Endothelial cell (in vitro differentiated cells): ENCODE measurements around the gene RAP1GAP. TPM values are rescaled to one million over a fixed set of nuclear protein-coding genes. Genes with fewer than 3 reads are reported as not detected.

Experiments used
- DNase-seq: peaks from one replicate; pipeline ENCODE4 v3.0.0; 2021; ENCODE audit warnings: low spot score
- H3K27ac Mint-ChIP-seq: one replicate; pipeline ENCODE4 v1.8.0; 2021; ENCODE audit warnings: mixed read lengths, inconsistent platforms; ENCODE audit not compliant: unreplicated experiment
- H3K27me3 Mint-ChIP-seq: one replicate; pipeline ENCODE4 v1.8.0; 2021; ENCODE audit warnings: mild to moderate bottlenecking, moderate library complexity, mixed read lengths, inconsistent platforms; ENCODE audit not compliant: unreplicated experiment
- H3K36me3 Mint-ChIP-seq: one replicate; pipeline ENCODE4 v1.8.0; 2021; ENCODE audit warnings: mild to moderate bottlenecking, low read depth, mixed read lengths, inconsistent platforms; ENCODE audit not compliant: unreplicated experiment
- H3K4me1 Mint-ChIP-seq: one replicate; pipeline ENCODE4 v1.8.0; 2021; ENCODE audit warnings: mild to moderate bottlenecking, mixed read lengths, inconsistent platforms; ENCODE audit not compliant: unreplicated experiment
- H3K4me3 Mint-ChIP-seq: one replicate; pipeline ENCODE4 v1.8.0; 2021; ENCODE audit warnings: mild to moderate bottlenecking, mixed read lengths, inconsistent platforms; ENCODE audit not compliant: unreplicated experiment
- H3K9me3 Mint-ChIP-seq: one replicate; pipeline ENCODE4 v1.8.0; 2021; ENCODE audit warnings: mixed read lengths, inconsistent platforms; ENCODE audit not compliant: unreplicated experiment
- total RNA-seq: library from RNA; stranded (reverse); fragmentation: NEBNext Ultra II Directional; extraction: Animal tissue kit (Norgen Biotek cat#: 25700); gene quantifications from one replicate; pipeline ENCODE4 v1.2.1, GENCODE V29; 2021; ENCODE audit not compliant: unreplicated experiment
- TF ChIP-seq, protein P1 (sequence below): fragments of 200-600 bp; sonication (generic); IDR thresholded peaks from one replicate; pipeline ENCODE4 v1.5.0; 2021; ENCODE audit warnings: antibody characterized with exemption; ENCODE audit not compliant: unreplicated experiment

The RAP1GAP gene
- total RNA-seq, 1 donor from 2014 or later, result 0.56 TPM

DNA sequence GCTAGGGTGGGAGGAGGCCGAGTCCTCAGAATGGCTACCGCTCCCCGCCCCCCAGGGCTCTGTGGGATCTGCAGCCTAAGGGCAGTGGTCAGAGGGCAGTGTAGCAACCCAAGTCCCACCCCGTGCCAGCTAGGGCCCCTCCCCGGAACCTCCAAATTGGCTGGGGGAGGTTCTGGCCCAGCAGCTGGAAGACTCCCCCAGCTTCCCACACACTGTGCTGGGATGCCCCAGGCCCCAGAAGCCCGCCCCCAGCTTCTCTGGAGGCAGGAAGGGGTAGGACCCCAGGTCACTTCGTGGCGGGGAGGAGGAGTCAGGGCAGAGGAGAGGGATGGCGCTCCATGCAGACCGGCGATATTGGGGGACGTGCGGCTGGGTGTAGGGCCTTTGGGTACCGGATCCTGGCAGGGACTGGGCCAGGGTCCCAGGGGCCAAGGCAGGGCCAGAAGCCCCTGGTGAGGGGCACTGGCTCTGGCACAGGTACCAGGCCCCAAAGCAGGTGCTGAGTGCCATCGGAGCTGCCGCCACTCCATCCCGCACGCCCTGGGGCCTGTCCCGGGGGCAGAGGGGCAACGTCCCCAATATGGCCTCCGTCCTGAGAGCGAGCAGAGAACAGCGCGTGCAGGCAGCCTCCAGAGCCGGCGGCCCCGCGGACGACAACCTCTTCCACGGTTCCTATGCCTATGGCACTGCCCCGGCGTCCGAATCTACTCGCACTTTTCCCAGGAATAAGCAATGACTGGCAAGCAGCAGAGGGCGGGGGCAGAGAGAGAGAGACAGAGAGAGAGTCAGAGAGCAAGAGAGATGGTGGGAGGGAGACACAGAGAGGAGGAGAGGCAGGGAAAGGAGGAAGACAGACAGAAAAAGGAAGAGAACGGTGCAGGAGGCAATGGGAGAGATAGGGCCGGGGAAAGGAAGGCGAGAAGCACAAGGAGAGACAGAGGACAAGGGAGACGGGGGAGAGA, 65.7 kb downstream of the RAP1GAP start:
- Mint-ChIP-seq H3K27ac (no peak overlapping the region), H3K4me1 (peaks cover 12% of the 10 kb centered on the region), H3K9me3 (no peaks in the 10 kb centered on the region), H3K4me3 (no peak overlapping the region), H3K36me3 (no peaks in the 10 kb centered on the region), H3K27me3 (peaks cover 20% of the 10 kb centered on the region)
- no peak for DNase-seq
- TF ChIP-seq, protein P1, sequence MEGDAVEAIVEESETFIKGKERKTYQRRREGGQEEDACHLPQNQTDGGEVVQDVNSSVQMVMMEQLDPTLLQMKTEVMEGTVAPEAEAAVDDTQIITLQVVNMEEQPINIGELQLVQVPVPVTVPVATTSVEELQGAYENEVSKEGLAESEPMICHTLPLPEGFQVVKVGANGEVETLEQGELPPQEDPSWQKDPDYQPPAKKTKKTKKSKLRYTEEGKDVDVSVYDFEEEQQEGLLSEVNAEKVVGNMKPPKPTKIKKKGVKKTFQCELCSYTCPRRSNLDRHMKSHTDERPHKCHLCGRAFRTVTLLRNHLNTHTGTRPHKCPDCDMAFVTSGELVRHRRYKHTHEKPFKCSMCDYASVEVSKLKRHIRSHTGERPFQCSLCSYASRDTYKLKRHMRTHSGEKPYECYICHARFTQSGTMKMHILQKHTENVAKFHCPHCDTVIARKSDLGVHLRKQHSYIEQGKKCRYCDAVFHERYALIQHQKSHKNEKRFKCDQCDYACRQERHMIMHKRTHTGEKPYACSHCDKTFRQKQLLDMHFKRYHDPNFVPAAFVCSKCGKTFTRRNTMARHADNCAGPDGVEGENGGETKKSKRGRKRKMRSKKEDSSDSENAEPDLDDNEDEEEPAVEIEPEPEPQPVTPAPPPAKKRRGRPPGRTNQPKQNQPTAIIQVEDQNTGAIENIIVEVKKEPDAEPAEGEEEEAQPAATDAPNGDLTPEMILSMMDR, result no peak

DNA sequence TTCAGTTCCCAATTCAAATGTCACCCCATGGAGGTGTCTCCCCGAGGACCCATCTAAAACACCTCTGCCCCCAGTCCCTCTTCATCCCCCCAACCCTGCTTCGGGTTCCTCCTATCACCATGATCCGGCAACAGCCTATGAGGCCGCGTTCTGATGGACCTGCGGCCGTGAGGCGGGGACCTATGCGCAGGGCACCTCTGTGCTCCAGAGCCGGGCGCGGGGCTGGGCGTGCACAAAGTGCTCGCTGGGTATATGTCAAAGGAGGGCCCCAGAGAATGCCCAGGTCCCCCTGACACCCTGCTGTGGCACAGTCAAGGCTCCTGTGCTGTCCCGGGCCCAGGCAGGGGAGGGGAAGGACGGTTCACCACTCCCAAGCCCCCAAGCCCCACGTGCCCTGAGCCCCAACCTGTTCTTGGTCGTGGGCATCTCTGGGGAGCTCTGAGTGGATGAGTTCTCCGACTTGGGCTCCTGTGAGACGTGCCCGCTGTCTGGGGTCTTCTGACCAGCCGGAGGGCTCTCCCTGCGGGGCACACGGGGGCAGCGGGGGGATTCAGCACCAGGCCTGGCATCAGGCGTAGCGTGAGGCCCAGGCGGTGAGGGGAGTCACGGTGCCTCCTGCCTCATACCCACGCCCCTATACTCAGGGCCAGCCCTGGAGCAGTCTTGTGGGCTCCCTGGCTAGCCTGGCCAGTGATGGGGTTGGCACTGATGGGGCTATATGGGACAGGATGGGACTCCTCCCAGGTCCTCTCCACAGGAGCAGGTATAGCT, 67.7 kb downstream of the RAP1GAP start:
- Mint-ChIP-seq H3K4me3 (no peak overlapping the region), H3K9me3 (no peaks in the 10 kb centered on the region), H3K27ac (no peak overlapping the region), H3K27me3 (peaks cover 13% of the 10 kb centered on the region), H3K4me1 (peaks cover 4% of the 10 kb centered on the region), H3K36me3 (no peaks in the 10 kb centered on the region)
- DNase-seq, result no peak
- TF ChIP-seq, protein P1, result no peak

DNA sequence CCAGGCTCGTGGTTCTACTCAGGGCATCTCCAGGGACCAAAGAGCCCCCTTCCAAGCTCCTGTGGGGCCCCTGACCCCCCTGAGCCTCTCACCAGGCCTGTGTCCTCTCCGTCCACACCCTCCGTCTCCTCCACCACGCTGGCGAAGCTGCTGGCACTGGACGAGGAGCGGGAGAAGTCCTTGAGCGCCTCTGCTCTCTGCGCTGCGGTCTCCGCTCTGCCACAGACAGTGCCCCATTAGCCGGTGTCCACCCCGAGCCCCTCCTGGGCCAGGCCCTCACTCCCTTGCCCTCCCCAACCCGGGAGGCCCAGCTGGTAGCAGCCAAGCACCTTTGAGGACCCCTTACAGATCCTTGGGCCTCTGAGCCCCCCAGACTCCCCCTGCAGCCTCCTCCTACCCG, 69.8 kb downstream of the RAP1GAP start:
- H3K27me3 Mint-ChIP-seq, result peaks cover 10% of the 10 kb centered on the region
- no peak overlapping the region for H3K4me3 Mint-ChIP-seq
- H3K9me3 Mint-ChIP-seq, result no peaks in the 10 kb centered on the region
- peaks cover 4% of the 10 kb centered on the region for H3K4me1 Mint-ChIP-seq
- no peak overlapping the region for H3K27ac Mint-ChIP-seq
- TF ChIP-seq, protein P1, result no peak
- no peaks in the 10 kb centered on the region for H3K36me3 Mint-ChIP-seq
- no peak for DNase-seq

- DNase-seq, result no peak
- H3K4me3 Mint-ChIP-seq, result peak overlapping the region; percentile 44
- peak overlapping the region; percentile 53 for H3K27ac Mint-ChIP-seq
- H3K4me1 Mint-ChIP-seq, result peaks cover under 1% of the 10 kb centered on the region
- peaks cover 7% of the 10 kb centered on the region for H3K27me3 Mint-ChIP-seq
- H3K36me3 Mint-ChIP-seq, result no peaks in the 10 kb centered on the region
- no peaks in the 10 kb centered on the region for H3K9me3 Mint-ChIP-seq
- TF ChIP-seq, protein P1, result no peak
Observed at GRCh38 chr1:21598904-21599303, 70.3 kb downstream of the RAP1GAP start.
